Epithelial cell of esophagus (primary cell): ENCODE results near the gene MAPRE3.
"Not testable (repeated sequence)": the region's sequence is repeated elsewhere in the genome, so short reads cannot be mapped to it uniquely, and the experiment has no call there.

ENCODE experiments used
- DNase-seq: peaks from one replicate; pipeline ENCODE4 v3.0.0; 2010; ENCODE audit warnings: low read depth
- H3K4me3 ChIP-seq: 2 replicates; pipeline ENCODE4 v1.5.1; 2011; ENCODE audit warnings: mild to moderate bottlenecking, low read length, control low read depth
- TF ChIP-seq, protein P1 (sequence below): IDR thresholded peaks from 2 replicates; pipeline ENCODE4 v1.5.1; 2011; ENCODE audit warnings: low read depth, mild to moderate bottlenecking, low read length, control low read depth, inconsistent platforms; ENCODE audit not compliant: insufficient read depth; ENCODE audit errors: missing control alignments

Gene MAPRE3

DNA sequence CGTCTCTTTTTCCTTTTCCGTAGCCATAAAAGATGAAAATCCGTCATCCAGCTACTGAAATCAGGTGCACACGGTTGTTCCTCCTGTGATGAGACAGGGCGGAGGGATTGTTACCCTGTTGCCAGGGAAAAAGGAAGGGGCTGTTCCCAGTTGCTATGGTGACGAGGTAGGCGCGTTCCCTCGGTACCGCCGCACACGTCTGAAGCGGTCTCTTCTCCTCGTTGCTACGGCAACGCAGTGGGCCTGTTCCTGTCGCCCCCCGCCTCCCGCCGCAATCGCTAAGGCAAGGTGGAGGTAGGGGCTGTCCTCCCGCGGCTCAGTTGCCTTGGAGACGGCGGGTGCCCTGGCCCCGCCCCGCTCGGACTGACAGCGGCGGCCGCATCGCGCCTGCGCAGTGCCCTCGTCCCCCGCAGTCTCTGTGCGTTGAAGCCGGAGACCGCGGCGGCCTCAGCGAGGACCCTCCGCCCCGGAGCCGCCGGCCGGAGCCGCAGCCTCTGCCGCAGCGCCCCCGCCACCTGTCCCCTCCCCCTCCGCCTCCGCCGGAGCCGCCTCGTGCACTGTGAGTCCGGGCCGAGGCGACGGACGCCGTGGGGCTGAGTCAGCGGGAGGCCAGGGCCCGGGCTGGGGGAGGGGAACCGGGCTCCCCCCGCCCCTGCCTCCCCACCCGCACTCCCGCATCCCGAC lies at the start of gene MAPRE3:
MAPRE3 (plus strand) TSS at position 394 of the 684 bp plus-strand sequence. CDS start 51,582 bp downstream, outside the sequence.
- TF ChIP-seq, protein P1, sequence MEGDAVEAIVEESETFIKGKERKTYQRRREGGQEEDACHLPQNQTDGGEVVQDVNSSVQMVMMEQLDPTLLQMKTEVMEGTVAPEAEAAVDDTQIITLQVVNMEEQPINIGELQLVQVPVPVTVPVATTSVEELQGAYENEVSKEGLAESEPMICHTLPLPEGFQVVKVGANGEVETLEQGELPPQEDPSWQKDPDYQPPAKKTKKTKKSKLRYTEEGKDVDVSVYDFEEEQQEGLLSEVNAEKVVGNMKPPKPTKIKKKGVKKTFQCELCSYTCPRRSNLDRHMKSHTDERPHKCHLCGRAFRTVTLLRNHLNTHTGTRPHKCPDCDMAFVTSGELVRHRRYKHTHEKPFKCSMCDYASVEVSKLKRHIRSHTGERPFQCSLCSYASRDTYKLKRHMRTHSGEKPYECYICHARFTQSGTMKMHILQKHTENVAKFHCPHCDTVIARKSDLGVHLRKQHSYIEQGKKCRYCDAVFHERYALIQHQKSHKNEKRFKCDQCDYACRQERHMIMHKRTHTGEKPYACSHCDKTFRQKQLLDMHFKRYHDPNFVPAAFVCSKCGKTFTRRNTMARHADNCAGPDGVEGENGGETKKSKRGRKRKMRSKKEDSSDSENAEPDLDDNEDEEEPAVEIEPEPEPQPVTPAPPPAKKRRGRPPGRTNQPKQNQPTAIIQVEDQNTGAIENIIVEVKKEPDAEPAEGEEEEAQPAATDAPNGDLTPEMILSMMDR: no peak
- DNase-seq: peak; percentile 74
- H3K4me3 ChIP-seq: peak within 1 kb of the TSS; percentile 62

DNA sequence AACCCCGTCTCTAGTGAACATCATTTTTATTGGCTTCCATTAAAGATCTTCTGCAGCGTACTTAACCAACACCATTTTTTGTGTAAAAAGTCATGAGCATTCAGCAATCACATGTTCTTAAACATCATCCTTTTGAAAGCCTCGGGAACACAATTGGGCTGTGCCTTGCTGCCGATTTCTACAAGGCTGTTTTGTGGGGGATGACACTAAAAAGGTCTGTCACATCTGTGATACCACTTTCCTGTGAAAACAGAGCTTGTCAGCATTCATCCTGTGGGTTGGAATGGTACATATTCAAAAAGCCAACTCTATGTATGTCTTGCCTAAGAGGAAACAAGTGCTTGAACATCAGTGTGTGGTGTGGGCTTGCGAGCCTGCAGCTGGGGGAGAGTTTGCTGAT lies 49.1 kb upstream of the MAPRE3 start:
- TF ChIP-seq, protein P1: no peak
- no peak overlapping the region for H3K4me3 ChIP-seq
- DNase-seq: no peak

DNA sequence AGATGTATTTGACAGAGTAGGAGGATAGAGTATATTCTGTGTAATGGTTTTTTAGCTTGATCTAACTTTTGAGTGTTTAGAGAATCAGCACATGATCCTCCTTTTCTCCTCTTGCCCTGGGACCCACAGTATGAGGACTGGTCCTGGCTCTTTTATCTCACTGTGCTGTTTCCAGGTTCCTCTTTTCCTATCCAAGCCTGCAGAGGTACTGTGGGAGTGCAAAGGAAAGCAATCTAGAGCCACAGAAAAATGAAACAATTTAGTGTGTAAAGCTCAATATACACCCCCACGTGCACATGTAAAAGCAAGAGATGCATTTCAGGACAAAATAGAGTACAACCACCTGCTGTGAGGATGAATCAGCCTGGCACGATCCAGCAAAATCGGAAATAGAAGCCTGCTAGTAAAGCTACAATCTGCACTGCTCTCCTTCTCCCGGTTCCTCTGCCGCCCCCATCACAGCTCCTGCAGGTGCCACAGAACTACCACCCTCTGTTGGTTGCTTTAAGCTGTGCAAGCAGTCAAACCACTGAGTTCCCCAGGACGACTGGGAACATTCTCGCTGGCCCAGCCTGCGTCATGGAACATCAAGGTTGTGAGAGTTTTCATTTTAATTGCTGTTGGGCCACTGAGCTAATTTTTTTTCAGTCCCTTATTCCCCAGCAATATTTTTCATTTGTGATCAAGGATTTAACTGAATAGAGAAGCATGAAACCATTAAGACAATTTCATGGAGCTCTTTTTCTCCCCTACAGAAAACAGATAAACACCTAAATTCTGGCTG lies 47.8 kb upstream of the MAPRE3 start:
- DNase-seq: peak; percentile 46
- TF ChIP-seq, protein P1: peak; percentile 54
- no peak overlapping the region for H3K4me3 ChIP-seq

DNA sequence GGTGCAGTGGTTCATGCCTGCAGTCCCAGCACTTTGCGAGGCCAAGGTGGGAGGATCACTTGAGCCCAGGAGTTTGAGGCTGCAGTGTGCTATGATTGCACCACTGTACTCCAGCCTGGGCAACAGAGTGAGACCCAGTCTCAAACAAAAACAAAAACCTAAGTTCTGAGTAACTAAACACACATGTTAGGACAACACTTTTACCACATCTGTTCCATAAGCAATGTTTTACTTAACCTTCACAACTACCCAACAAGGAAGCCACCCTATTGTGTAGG lies 47.3 kb upstream of the MAPRE3 start:
- not testable (repeated sequence) for DNase-seq, H3K4me3 ChIP-seq

DNA sequence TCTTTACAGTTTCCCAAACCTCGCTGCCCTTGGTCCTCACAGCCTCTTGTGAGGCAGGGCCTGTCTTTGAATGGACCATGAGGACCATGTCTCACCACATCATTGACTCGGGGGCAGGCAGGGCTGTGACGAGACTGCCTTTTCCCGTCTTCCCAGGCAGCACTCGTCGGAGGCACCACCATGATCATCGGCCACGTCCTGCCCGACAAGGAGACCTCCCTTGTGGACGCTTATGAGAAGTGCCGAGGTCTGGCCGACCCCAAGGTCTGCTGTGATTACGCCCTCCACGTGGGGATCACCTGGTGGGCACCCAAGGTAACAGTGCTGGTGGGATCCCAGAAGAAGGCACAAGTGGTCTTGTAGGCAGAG lies 45.7 kb upstream of the MAPRE3 start:
- TF ChIP-seq, protein P1: no peak
- no peak for DNase-seq
- H3K4me3 ChIP-seq: no peak overlapping the region

DNA sequence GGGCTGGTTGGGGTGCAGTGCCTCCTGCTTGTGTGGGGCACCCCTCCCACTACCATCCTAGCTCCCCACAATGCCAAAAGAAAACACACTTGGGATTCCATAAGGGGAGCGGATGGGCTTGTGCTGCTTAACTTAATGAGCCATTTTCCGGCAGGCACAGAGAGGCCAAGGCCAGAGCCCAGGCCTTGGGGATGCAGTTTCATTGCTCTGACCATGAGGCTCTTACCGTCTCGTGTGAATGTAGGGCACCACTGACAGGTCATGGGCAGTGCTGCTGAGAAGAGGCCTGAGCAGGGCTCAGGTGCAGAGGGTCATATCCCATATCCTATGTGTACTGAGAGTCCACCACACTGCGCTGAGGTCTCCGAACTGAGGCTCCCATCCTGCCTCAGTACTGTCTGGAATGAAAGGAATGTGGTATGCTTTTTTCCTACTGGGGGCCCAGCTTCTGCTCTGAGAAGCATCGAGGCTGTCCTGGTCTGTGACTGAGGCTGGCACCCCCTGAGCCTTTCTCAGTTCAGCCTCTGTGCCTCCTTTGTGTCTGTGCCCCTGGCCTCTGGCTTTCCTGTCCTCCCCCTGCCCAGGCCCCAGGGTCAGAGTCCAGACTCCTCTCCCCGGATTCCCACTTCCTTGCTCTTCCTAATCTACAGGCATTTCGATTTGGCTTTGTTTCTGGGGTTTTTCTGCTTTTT lies 45.2 kb upstream of the MAPRE3 start:
- no peak overlapping the region for H3K4me3 ChIP-seq
- no peak for DNase-seq
- TF ChIP-seq, protein P1: no peak

DNA sequence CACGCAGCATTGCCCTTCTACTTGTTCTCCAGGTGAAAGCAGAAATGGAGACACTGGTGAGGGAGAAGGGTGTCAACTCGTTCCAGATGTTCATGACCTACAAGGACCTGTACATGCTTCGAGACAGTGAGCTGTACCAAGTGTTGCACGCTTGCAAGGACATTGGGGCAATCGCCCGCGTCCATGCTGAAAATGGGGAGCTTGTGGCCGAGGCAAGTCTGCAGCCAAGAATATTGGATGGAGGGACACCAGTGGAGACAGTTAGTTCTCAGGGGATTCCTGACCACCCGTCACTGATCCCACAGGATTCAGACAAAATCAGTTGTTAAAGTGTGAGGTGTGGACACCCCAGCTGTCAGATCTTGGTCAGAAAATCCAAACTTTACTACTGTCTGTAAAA lies 43.2 kb upstream of the MAPRE3 start:
- no peak overlapping the region for H3K4me3 ChIP-seq
- no peak for DNase-seq
- TF ChIP-seq, protein P1: no peak
